HUES6 (cell line): ENCODE results near the gene MBD4.
"Not testable (repeated sequence)": the region's sequence is repeated elsewhere in the genome, so short reads cannot be mapped to it uniquely, and the experiment has no call there.

Experiments
- H3K27ac ChIP-seq: 2 replicates; pipeline ENCODE4 v1.7.0; 2013; ENCODE audit warnings: low read depth, mild to moderate bottlenecking, low read length, inconsistent platforms
- H3K27me3 ChIP-seq: 2 replicates; pipeline ENCODE4 v1.6.1; 2013; ENCODE audit warnings: low read length; ENCODE audit not compliant: control insufficient read depth, insufficient read depth
- H3K36me3 ChIP-seq: 2 replicates; pipeline ENCODE4 v1.6.1; 2013; ENCODE audit warnings: low read length; ENCODE audit not compliant: control insufficient read depth, insufficient read depth
- H3K4me1 ChIP-seq: 2 replicates; pipeline ENCODE4 v1.6.1; 2013; ENCODE audit warnings: low read length; ENCODE audit not compliant: control insufficient read depth, insufficient read depth
- H3K4me3 ChIP-seq: 2 replicates; pipeline ENCODE4 v1.5.1; 2013; ENCODE audit warnings: low read depth, low read length
- H3K9ac ChIP-seq: one replicate; pipeline ENCODE4 v1.6.1; 2013; ENCODE audit warnings: mild to moderate bottlenecking, low read length
- H3K9me3 ChIP-seq: 2 replicates; pipeline ENCODE4 v1.6.1; 2013; ENCODE audit warnings: low read depth, low read length; ENCODE audit not compliant: control insufficient read depth, insufficient read depth

MBD4 gene

DNA sequence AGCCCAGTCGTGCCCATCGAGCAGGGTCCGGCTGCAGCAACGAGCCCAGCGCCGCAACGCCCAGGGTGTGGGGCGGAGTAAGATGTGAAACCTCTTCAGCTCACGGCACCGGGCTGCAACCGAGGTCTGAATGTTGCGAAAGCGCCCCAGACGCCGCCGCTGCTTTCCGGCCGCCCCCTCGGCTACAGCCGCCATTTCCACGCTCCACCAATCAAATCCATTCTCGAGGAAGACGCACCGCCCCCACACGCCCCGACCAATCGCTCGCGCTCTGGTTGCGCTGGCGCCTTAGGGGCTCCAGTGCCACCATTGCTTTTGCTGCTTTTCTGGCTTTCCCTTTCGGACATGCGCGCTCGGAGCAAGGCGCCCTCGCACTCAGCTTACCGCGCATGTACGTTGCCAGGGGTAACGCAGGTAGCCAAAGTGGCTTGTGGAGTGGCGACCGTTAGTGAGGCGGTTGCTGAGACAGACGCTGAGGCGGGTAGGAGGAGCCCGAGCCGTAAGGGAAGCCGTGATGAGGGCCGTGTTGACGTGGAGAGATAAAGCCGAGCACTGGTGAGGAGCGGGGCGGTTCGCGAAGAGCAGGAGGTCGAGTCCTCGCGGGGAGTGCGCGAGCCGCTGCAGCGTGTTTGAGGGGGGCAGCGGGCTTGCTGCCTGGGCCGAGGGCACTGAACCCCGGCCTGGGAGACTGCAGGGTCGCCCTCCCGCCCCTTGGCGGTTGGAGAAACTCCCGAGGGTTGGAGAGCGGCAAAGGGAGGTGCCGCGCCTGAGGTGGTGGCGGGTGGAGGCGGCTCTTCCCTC is at the start of gene MBD4, which contains the start of gene IFT122:
MBD4 (minus strand) TSS at position 132 of the 801 bp plus-strand sequence; CDS start at position 17, 115 bp downstream.
IFT122 (plus strand) TSS at position 408 of the 801 bp plus-strand sequence; CDS start at position 515, 107 bp downstream.
- Histone ChIP-seq H3K9me3 (no peaks in the 10 kb centered on the region), H3K4me3 (peak within 1 kb of the TSS; percentile 82), H3K27ac (peak within 1 kb of the TSS; percentile 23; the same call in 1 of the 2 replicates), H3K36me3 (peaks cover 31% of the 10 kb centered on the region), H3K4me1 (peaks cover 27% of the 10 kb centered on the region), H3K27me3 (no peaks in the 10 kb centered on the region), H3K9ac (peak within 1 kb of the TSS; percentile 91)

DNA sequence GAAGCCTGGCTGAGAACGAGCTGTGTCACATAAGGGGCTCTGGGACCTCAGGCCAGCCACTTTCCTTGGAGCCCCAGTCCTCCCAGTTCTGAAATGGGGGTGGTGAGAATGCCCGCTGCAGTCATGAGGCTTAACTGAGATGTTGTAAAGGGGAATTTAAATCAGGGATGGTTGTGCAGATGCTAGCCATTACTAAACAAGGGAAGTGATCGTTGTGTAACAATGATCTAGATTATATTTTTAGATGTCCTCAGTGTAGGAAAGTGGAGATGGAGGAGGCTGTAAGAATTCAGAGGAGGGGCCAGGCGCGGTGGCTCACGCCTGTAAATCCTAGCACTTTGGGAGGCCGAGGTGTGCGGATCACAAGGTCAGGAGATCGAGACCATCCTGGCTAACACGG is 49.5 kb upstream of the MBD4 start:
- not testable (repeated sequence) for H3K4me3 ChIP-seq, H3K27ac ChIP-seq, H3K9me3 ChIP-seq, H3K9ac ChIP-seq, H3K27me3 ChIP-seq
- Histone ChIP-seq H3K4me1 (peaks cover 34% of the 10 kb centered on the region), H3K36me3 (peaks cover 17% of the 10 kb centered on the region)

DNA sequence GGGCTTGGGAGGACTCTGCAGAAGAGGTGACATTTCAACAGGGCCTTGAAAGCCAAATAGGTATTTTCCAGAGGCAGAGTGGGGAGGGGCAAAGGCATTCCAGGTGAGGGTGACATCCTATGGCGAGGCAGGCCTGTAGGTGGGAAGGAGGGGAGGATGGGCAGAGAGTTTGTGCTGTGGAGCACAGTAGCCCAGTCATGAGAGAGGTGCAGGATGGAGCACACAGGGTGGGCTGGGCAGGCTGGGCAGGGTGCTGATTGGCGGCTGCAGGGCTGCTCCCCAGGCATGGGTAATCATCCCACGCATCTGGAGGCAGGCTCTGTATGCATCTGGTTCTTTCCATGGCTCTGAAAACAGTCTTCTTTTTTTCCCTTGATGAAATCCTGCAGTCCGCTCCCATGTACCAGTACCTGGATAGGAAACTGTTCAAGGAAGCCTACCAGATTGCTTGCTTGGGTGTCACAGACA is 48.2 kb upstream of the MBD4 start:
- H3K27ac ChIP-seq, H3K9ac ChIP-seq, H3K27me3 ChIP-seq, H3K4me3 ChIP-seq, H3K9me3 ChIP-seq: not testable (repeated sequence)
- Histone ChIP-seq H3K36me3 (peaks cover 20% of the 10 kb centered on the region; the same call in 1 of the 2 replicates), H3K4me1 (peaks cover 28% of the 10 kb centered on the region)

DNA sequence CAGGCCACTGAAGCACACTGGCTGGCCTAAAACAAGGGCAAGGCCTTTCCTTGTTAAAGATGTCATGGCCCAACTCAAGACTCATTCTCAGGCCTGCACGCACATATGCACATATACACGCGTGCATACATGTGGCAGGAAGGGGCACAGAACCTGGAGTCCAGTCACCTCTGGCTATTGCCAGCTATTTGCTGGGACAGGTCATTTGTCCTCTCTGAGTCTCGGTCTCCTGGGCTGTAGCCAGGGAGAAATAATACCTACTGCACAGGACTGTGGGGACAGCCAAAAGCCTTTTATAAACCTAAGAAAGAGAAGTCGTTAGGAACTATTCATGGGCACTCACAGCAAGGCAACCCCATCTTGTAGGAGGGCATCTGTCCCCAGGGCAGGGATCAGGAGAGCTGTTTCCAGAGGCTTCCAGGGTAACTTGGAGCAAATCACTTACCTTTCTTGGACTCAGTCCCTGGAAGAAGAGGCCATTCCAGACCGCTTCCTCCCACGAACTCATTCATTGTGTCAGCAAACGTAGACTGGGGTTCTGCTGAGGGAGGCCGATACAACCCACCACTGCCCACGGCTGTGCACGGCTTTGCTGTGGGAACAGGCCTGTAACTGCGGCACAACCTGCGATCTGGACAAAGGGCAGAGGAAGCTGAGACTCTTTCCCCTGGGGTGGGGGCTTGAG is 47.6 kb upstream of the MBD4 start:
- Histone ChIP-seq H3K9me3 (no peaks in the 10 kb centered on the region), H3K36me3 (peaks cover 17% of the 10 kb centered on the region; the same call in 1 of the 2 replicates), H3K4me1 (peaks cover 33% of the 10 kb centered on the region), H3K9ac (no peak overlapping the region), H3K27ac (no peak overlapping the region), H3K4me3 (no peak overlapping the region), H3K27me3 (no peaks in the 10 kb centered on the region)

- H3K27me3 ChIP-seq: no peaks in the 10 kb centered on the region
- no peak overlapping the region for H3K4me3 ChIP-seq
- peaks cover 39% of the 10 kb centered on the region for H3K4me1 ChIP-seq
- peaks cover 11% of the 10 kb centered on the region; the same call in 1 of the 2 replicates for H3K36me3 ChIP-seq
- H3K27ac ChIP-seq: no peak overlapping the region; the same call in 1 of the 2 replicates
- H3K9ac ChIP-seq: no peak overlapping the region
- H3K9me3 ChIP-seq: no peaks in the 10 kb centered on the region
These were observed 46.9 kb upstream of the MBD4 start for GRCh38 chr3:129486664-129487035.

DNA sequence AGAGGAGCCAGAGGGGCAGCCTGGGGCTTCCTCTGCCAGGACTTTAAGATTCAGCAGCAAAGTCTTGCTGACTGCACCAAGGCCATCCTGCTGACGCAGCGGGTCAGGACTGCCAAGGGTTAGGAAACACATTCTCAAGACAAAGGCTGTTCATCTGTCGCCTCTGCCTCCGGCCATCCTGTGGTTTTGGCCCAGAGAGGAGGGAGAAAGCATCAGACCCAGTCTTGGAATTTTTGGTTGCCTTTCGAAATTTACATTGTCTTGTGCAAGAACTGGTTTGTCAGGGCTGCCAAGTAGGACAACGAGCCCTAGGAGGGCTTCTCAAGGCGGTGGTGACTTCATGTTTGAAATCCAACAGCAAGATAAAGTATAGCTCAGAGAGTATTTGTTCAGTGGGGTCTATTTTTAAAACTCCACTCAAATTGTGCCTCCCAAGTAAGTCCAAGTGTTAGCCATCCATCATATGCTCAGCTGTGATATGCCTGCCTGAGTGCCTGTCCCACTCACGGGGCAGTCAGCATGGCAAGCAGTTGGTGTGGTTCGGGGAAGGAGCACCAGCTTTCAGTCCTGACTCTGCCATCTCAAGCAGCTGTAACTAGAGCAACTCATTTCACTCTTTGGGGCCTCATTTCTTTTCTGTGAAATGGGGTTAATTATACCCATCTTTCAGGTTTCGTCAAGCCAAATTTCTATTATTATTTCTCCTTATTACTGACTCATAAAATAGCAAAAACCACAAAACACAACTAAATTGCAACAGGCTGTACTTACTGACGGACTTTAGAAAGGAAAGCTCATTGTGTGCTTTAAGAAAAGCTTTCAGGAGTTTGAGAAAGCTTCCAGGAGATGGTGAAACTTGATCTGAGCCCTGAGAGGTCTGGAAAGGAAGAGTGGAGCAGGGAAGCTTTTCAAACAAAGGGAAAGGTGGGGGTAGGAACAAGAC is 46.2 kb upstream of the MBD4 start:
- H3K9me3 ChIP-seq: no peaks in the 10 kb centered on the region
- H3K9ac ChIP-seq: no peak overlapping the region
- no peaks in the 10 kb centered on the region for H3K27me3 ChIP-seq
- peak overlapping the region; percentile 25; the same call in 1 of the 2 replicates for H3K27ac ChIP-seq
- peaks cover 41% of the 10 kb centered on the region for H3K4me1 ChIP-seq
- H3K36me3 ChIP-seq: peaks cover 11% of the 10 kb centered on the region; the same call in 1 of the 2 replicates
- no peak overlapping the region for H3K4me3 ChIP-seq

GRCh38 chr3:129485146-129485545 is 45.4 kb upstream of the MBD4 start:
- H3K4me3 ChIP-seq, H3K27me3 ChIP-seq, H3K27ac ChIP-seq, H3K9ac ChIP-seq, H3K9me3 ChIP-seq: not testable (repeated sequence)
- peaks cover 17% of the 10 kb centered on the region for H3K36me3 ChIP-seq
- peaks cover 34% of the 10 kb centered on the region for H3K4me1 ChIP-seq

DNA sequence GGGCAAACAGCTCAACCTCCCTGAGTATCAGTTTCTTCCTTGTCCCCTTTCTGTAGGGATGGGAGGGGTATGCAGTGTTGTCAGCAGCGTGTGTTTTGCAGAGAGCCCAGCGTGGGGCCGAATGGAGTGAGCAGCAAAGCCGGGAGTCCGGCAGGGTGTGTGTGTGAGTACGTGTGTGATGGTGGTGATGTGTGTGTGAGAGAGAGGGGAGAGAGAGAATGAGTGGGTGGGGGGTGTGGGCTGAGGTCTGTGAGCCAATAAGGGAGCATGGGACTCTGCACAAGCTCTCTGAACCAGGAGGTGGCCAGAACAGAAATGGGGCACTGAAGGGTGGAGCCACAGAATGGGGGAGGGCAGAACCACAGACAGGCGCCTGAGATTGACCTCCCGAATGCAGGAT is 44.1 kb upstream of the MBD4 start:
- H3K36me3 ChIP-seq: peaks cover 24% of the 10 kb centered on the region
- no peak overlapping the region for H3K27ac ChIP-seq
- no peaks in the 10 kb centered on the region for H3K9me3 ChIP-seq
- peaks cover 34% of the 10 kb centered on the region for H3K4me1 ChIP-seq
- no peak overlapping the region for H3K4me3 ChIP-seq
- H3K27me3 ChIP-seq: no peaks in the 10 kb centered on the region
- H3K9ac ChIP-seq: no peak overlapping the region

DNA sequence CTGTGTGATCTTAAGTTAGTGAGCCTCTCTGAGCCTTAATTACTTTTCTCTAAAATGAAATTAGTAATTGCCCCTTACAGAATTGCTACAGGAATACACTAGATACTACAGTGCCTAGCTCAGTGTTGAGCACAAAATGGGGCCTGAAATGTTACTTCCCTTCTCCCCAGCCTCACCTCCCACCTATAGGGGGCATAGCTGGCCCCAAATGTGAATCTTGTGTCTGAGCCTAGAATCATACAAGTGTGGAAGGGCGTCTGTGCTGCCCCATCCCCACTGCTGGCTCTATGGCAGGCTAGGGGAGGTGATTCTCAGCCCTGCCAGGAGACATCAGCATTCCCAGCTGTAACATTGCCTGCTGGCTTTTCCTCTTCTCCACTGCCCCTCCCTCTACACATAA is 43.0 kb upstream of the MBD4 start:
- H3K27me3 ChIP-seq: no peaks in the 10 kb centered on the region
- no peak overlapping the region for H3K9ac ChIP-seq
- peaks cover 34% of the 10 kb centered on the region for H3K36me3 ChIP-seq
- peaks cover 34% of the 10 kb centered on the region for H3K4me1 ChIP-seq
- no peaks in the 10 kb centered on the region for H3K9me3 ChIP-seq
- no peak overlapping the region for H3K4me3 ChIP-seq
- no peak overlapping the region for H3K27ac ChIP-seq

DNA sequence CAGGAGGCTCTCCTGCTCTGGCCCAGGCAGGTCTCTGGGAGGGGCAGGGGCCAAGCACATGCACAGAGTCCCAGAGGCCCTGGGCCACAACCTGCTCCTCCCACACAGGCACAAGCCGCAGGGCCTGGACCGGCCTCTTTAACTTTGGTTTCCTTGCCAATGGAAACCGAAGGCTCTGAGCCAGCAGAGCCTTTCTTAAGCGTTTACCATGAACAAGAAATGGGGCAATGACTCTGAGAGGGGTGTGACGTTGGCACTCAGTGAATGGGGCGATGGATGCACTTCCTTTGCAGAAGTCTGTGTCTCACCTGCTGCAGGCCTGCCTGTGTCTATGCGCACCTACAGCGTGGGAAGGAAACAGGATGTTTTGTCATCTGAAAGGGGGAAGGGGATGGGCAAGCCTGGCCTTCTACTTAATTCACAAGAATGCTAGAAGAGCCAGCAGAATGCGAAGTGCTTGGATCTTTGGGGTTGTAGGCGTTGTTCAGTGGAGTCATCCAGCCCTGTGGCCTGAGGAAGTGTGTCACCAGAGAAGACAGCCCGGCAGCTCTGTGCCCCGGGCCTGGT is 42.1 kb upstream of the MBD4 start:
- peaks cover 42% of the 10 kb centered on the region for H3K36me3 ChIP-seq
- H3K27ac ChIP-seq: no peak overlapping the region
- peaks cover 30% of the 10 kb centered on the region for H3K4me1 ChIP-seq
- no peak overlapping the region for H3K9ac ChIP-seq
- H3K27me3 ChIP-seq: no peaks in the 10 kb centered on the region
- no peaks in the 10 kb centered on the region for H3K9me3 ChIP-seq
- no peak overlapping the region for H3K4me3 ChIP-seq
